OCI-LY3 (cell line): ENCODE results near the gene IQCN.

ENCODE experiments used
- CTCF ChIP-seq: fragments of 200-600, 300-600 bp; sonication (generic); IDR thresholded peaks from 2 replicates; pipeline ENCODE4 v1.5.1; 2014; ENCODE audit warnings: antibody characterized with exemption, low read length, low read depth
- EZH2phosphoT487 ChIP-seq: fragments of 200-600 bp; shearing (Covaris generic); IDR thresholded peaks from 2 replicates; pipeline ENCODE4 v1.6.1; 2018; ENCODE audit warnings: antibody characterized with exemption, mixed run types, low read depth

GRCh38 chr19:18270326-18270725, 3.9 kb downstream of the IQCN start:
- TF ChIP-seq CTCF (no peak), EZH2phosphoT487 (no peak)
